Measurements from ENCODE around the gene ESPN.
"Not testable (repeated sequence)": the region's sequence is repeated elsewhere in the genome, so short reads cannot be mapped to it uniquely, and the experiment has no call there.

Gene ESPN

DNA sequence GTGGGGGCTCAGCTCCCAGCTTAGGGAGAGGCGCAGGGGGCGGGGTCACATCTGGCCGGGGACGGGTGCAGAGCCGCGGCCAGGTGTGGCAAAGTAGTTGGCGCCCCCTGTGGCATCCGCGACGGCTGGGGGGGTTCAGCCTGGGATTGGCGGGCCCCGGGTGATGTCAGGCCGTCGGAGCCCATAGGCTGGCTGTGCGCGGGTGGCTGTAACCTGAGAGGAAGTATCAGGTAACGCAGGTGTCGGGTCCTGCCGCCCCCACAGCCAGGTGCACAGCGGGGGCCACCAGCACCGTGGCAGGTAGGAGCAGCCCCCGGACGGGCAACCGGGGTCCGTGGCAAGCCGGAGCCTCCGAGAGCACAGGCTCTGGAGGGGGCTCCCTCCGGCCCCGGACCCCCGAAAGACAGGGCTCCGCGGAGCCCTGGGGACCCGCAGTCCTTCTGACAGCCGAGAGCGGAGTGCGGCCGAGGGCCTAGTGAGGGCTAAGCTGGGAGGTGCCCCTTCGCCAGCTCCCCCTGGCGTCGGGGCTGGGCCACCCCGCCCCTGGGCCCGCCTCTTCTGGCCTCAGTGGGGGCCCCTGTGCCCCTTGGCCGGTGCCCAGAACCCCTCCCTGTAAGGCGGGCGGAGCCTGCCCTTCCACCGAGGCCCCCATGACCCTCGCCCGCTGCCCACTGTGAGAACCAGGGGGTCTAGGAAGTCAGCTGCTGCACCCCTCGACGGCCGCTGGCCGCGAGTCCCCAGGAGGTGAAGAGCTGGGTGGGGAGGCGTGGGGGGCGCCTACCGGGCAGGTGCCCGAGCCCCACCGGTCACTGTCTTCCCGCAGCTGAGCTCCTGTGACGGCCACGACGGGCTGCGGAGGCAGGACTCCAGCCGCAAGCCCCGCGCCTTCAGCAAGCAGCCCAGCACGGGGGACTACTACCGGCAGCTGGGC, 23.5 kb downstream of the ESPN start:
- no peak overlapping the region for H3K9ac ChIP-seq (ENCODE audit: low read length in 5 of 5)
- H3K4me1 ChIP-seq (ENCODE audit: control insufficient read depth in 5 of 5, insufficient read depth in 5 of 5, low read length in 5 of 5), result peaks cover 0 to 23% (median 11%) of the 10 kb centered on the region in 5 donors
- H3K9me3 ChIP-seq (ENCODE audit: control insufficient read depth in 5 of 5, low read length in 5 of 5), result no peaks in the 10 kb centered on the region
- H3K27me3 ChIP-seq (ENCODE audit: control insufficient read depth in 5 of 5, insufficient read depth in 4 of 5, low read length in 5 of 5), result peaks cover 33 to 58% (median 50%) of the 10 kb centered on the region in 5 donors
- no peaks in the 10 kb centered on the region for H3K36me3 ChIP-seq (ENCODE audit: control insufficient read depth in 5 of 5, insufficient read depth in 5 of 5, low read length in 5 of 5)
- H3K4me3 ChIP-seq (ENCODE audit: low read depth in 1 of 5, low read length in 5 of 5), result peak overlapping the region in 1 of 5 donors; percentile 10
- no peak overlapping the region for H3K27ac ChIP-seq (ENCODE audit: low read depth, low read length)

DNA sequence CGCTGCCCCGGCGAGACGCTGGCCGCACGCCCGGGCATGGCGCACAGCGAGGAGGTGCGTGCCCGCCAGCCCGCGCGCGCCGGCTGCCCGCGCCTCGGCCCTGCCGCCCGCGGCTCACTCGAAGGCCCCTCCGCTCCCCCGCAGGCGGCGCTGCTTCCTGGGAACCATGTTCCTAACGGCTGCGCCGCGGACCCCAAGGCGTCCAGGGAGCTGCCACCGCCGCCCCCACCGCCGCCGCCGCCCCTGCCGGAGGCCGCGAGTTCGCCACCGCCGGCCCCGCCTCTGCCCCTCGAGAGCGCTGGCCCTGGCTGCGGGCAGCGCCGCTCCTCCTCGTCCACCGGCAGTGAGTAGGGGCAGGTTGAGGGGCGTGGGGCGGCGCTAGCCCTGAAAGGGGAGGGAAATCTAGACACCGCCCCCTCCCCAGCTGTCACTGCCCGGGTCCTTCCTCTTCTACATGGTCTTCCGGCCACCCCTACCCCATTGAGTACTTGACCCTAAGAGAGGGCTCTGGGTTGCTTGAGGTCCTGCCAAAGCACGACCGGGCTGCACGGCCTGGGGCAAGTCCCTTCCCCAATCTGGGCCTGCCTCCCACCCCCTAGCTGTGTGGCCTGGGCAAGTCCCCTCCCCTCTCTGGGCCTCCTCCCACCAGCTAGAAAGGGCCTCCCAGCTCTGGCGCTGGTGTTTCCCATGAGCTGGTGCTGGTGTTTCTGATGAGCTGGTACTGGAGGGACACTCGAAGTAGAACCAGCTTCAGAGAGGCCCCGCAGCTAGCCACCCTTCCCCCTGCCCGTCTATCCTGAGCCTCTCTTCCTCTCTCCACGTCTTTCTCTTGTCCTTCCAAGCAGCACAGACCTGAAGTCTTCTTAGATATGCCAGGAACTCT, 24.4 kb downstream of the ESPN start:
- Histone ChIP-seq H3K36me3 (ENCODE audit: control insufficient read depth in 5 of 5, insufficient read depth in 5 of 5, low read length in 5 of 5) (no peaks in the 10 kb centered on the region), H3K9ac (ENCODE audit: low read length in 5 of 5) (no peak overlapping the region), H3K27ac (ENCODE audit: low read depth, low read length) (no peak overlapping the region), H3K27me3 (ENCODE audit: control insufficient read depth in 5 of 5, insufficient read depth in 4 of 5, low read length in 5 of 5) (peaks cover 33 to 62% (median 53%) of the 10 kb centered on the region in 5 donors), H3K4me1 (ENCODE audit: control insufficient read depth in 5 of 5, insufficient read depth in 5 of 5, low read length in 5 of 5) (peaks cover 0 to 23% (median 11%) of the 10 kb centered on the region in 5 donors), H3K4me3 (ENCODE audit: low read depth in 1 of 5, low read length in 5 of 5) (peak overlapping the region in 1 of 5 donors; percentile 10), H3K9me3 (ENCODE audit: control insufficient read depth in 5 of 5, low read length in 5 of 5) (no peaks in the 10 kb centered on the region)

GRCh38 chr1:6450005-6450450, 25.5 kb downstream of the ESPN start:
- no peak overlapping the region for H3K4me3 ChIP-seq (ENCODE audit: low read depth in 1 of 5, low read length in 5 of 5)
- peaks cover 30 to 67% (median 50%) of the 10 kb centered on the region in 5 donors for H3K27me3 ChIP-seq (ENCODE audit: control insufficient read depth in 5 of 5, insufficient read depth in 4 of 5, low read length in 5 of 5)

GRCh38 chr1:6450486-6450885, 25.9 kb downstream of the ESPN start:
- Histone ChIP-seq H3K27me3 (ENCODE audit: control insufficient read depth in 5 of 5, insufficient read depth in 4 of 5, low read length in 5 of 5) (peaks cover 32 to 66% (median 54%) of the 10 kb centered on the region in 5 donors), H3K4me1 (ENCODE audit: control insufficient read depth in 5 of 5, insufficient read depth in 5 of 5, low read length in 5 of 5) (peaks cover 0 to 35% (median 11%) of the 10 kb centered on the region in 5 donors)
- not testable (repeated sequence) for H3K36me3 ChIP-seq (ENCODE audit: control insufficient read depth in 5 of 5, insufficient read depth in 5 of 5, low read length in 5 of 5); H3K27ac ChIP-seq (ENCODE audit: low read depth, low read length); H3K9ac ChIP-seq (ENCODE audit: low read length in 5 of 5); H3K4me3 ChIP-seq (ENCODE audit: low read depth in 1 of 5, low read length in 5 of 5); H3K9me3 ChIP-seq (ENCODE audit: control insufficient read depth in 5 of 5, low read length in 5 of 5)

More at GRCh38 chr1:6450005-6450450, 25.5 kb downstream of the ESPN start:
- H3K36me3 ChIP-seq (ENCODE audit: control insufficient read depth in 5 of 5, insufficient read depth in 5 of 5, low read length in 5 of 5), result no peaks in the 10 kb centered on the region
- H3K9me3 ChIP-seq (ENCODE audit: control insufficient read depth in 5 of 5, low read length in 5 of 5), result no peaks in the 10 kb centered on the region
- no peak overlapping the region for H3K27ac ChIP-seq (ENCODE audit: low read depth, low read length)
- no peak overlapping the region for H3K9ac ChIP-seq (ENCODE audit: low read length in 5 of 5)
- peaks cover 0 to 30% (median 11%) of the 10 kb centered on the region in 5 donors for H3K4me1 ChIP-seq (ENCODE audit: control insufficient read depth in 5 of 5, insufficient read depth in 5 of 5, low read length in 5 of 5)

- Histone ChIP-seq H3K9me3 (ENCODE audit: control insufficient read depth in 5 of 5, low read length in 5 of 5) (no peaks in the 10 kb centered on the region), H3K4me3 (ENCODE audit: low read depth in 1 of 5, low read length in 5 of 5) (no peak overlapping the region), H3K4me1 (ENCODE audit: control insufficient read depth in 5 of 5, insufficient read depth in 5 of 5, low read length in 5 of 5) (peaks cover 0 to 37% (median 11%) of the 10 kb centered on the region in 5 donors), H3K27ac (ENCODE audit: low read depth, low read length) (no peak overlapping the region), H3K36me3 (ENCODE audit: control insufficient read depth in 5 of 5, insufficient read depth in 5 of 5, low read length in 5 of 5) (no peaks in the 10 kb centered on the region), H3K9ac (ENCODE audit: low read length in 5 of 5) (no peak overlapping the region), H3K27me3 (ENCODE audit: control insufficient read depth in 5 of 5, insufficient read depth in 4 of 5, low read length in 5 of 5) (peaks cover 34 to 69% (median 55%) of the 10 kb centered on the region in 5 donors)
Measured at GRCh38 chr1:6450943-6451373, 26.4 kb downstream of the ESPN start.

DNA sequence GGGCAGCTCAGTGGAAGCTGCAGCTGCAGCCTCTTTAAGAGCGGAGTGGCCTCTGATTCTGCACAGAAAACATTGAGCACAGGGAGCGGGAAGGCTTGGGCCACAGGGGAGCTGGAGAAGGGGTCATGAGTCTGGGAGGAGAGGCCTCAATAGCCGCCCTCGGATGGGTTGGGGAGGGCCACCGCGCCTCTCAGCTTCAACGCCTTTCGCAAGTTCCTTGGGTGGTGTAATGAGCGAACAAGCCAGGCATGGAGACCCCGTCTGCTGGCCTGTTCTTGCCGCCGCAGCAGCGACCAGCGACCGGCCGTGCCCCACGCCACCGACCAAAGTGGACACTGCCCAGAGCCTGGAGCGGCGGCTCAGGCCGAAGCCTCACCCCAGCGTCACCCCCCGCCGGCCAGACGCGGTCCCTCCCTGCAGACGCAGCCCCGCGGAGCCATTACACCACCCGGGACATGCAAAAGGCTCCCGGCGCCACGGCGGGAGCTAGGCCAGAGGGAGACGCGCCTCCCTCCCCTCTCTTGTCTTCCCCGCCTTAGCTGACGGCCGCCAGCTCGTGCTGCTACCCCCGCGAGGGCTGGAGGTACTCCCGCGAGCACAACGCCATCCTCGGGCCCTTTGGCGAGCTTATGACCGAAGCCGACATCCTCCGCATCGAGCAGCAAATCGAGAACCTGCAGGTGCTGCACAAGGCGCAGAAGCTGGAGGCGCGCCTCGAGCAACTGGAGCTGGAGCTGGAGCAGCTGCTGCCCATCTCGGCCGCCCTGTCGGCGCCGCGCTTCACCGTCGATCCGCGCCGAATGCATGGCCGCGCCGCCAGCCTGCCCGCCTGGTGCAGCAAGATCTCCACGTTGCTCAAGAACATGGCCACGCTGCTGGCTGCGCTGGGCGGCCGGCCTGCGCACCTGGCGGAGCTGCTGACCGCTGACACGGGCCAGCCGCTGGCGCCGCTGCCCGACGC, 29.6 kb downstream of the ESPN start:
- Histone ChIP-seq H3K27me3 (ENCODE audit: control insufficient read depth in 5 of 5, insufficient read depth in 4 of 5, low read length in 5 of 5) (peaks cover 24 to 53% (median 37%) of the 10 kb centered on the region in 5 donors), H3K4me1 (ENCODE audit: control insufficient read depth in 5 of 5, insufficient read depth in 5 of 5, low read length in 5 of 5) (peaks cover 0 to 16% (median 6%) of the 10 kb centered on the region in 5 donors)
- not testable (repeated sequence) for H3K9me3 ChIP-seq (ENCODE audit: control insufficient read depth in 5 of 5, low read length in 5 of 5); H3K4me3 ChIP-seq (ENCODE audit: low read depth in 1 of 5, low read length in 5 of 5); H3K9ac ChIP-seq (ENCODE audit: low read length in 5 of 5); H3K27ac ChIP-seq (ENCODE audit: low read depth, low read length); H3K36me3 ChIP-seq (ENCODE audit: control insufficient read depth in 5 of 5, insufficient read depth in 5 of 5, low read length in 5 of 5)

DNA sequence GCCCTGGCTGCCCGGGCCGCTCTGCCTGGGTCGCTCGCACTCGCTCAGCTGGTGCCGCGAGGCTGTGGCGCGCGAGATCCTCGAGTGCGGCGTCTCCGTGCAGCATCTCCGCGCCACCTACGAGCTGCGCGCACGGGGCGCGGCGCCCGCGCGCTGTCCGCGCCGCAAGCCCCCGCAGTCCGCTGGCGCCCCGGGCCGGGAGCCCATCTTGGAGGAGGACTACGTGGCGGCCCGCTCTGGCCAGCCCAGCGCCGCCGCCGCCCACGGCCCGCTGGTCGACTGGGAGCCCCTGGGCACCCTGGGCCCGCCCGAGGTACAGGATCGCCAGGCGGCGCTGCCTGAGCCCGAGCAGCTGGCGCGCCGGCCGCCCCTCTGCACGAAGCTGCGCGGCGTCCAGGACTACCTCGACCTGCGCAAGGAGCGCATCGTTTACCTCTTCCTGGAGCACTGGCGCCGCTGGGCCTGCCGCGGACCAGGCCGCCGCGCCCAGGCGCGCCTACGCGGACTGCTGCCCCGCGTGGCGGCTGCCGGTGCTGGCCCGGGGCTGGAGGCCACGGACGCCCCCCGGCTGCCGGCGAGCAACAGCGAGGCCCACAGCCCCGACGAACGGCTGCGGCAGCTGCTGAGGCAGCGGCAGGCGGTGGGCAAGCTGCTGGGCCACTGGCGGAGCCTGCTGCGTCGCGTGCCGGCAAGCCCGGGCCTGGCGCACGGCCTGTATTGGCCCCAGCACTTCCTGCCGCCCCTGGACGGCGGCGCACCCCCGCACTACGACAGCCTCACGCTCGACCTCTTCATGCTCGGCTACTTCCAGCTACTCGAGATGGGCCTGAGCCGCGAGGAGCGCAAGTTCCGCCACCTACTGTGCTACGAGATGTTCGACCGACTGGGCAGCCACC, 30.5 kb downstream of the ESPN start:
- Histone ChIP-seq H3K4me1 (ENCODE audit: control insufficient read depth in 5 of 5, insufficient read depth in 5 of 5, low read length in 5 of 5) (peaks cover 0 to 20% (median 13%) of the 10 kb centered on the region in 5 donors), H3K27ac (ENCODE audit: low read depth, low read length) (no peak overlapping the region), H3K9ac (ENCODE audit: low read length in 5 of 5) (no peak overlapping the region), H3K4me3 (ENCODE audit: low read depth in 1 of 5, low read length in 5 of 5) (no peak overlapping the region), H3K36me3 (ENCODE audit: control insufficient read depth in 5 of 5, insufficient read depth in 5 of 5, low read length in 5 of 5) (no peaks in the 10 kb centered on the region), H3K9me3 (ENCODE audit: control insufficient read depth in 5 of 5, low read length in 5 of 5) (no peaks in the 10 kb centered on the region), H3K27me3 (ENCODE audit: control insufficient read depth in 5 of 5, insufficient read depth in 4 of 5, low read length in 5 of 5) (peaks cover 15 to 44% (median 28%) of the 10 kb centered on the region in 5 donors)

- H3K9ac ChIP-seq (ENCODE audit: low read length in 5 of 5); H3K9me3 ChIP-seq (ENCODE audit: control insufficient read depth in 5 of 5, low read length in 5 of 5); H3K27ac ChIP-seq (ENCODE audit: low read depth, low read length); H3K36me3 ChIP-seq (ENCODE audit: control insufficient read depth in 5 of 5, insufficient read depth in 5 of 5, low read length in 5 of 5); H3K4me3 ChIP-seq (ENCODE audit: low read depth in 1 of 5, low read length in 5 of 5): not testable (repeated sequence)
- H3K4me1 ChIP-seq (ENCODE audit: control insufficient read depth in 5 of 5, insufficient read depth in 5 of 5, low read length in 5 of 5), result peaks cover 0 to 28% (median 21%) of the 10 kb centered on the region in 5 donors
- H3K27me3 ChIP-seq (ENCODE audit: control insufficient read depth in 5 of 5, insufficient read depth in 4 of 5, low read length in 5 of 5), result peaks cover 10 to 37% (median 23%) of the 10 kb centered on the region in 5 donors
Measured at GRCh38 chr1:6455752-6456520, 31.4 kb downstream of the ESPN start.

Data from subcutaneous abdominal adipose tissue (tissue), 5 donors.